HEK293 (cell line): ENCODE measurements around the gene TCERG1L.

Experiments
- CTCF ChIP-seq: fragments of 450-650 bp; formaldehyde crosslinking; IDR thresholded peaks from 2 replicates; pipeline ENCODE4 v1.5.1; 2016; ENCODE audit warnings: missing biosample characterization, missing genetic modification characterization
- REST ChIP-seq: fragments of 450-650 bp; formaldehyde crosslinking; IDR thresholded peaks from 2 replicates; pipeline ENCODE4 v1.5.1; 2016; ENCODE audit warnings: missing biosample characterization, missing genetic modification characterization
- ZBTB49 ChIP-seq: fragments of 450-650 bp; formaldehyde crosslinking; IDR thresholded peaks from 2 replicates; pipeline ENCODE4 v1.5.1; 2016; ENCODE audit warnings: missing biosample characterization, missing genetic modification characterization, low read depth
- ZNF423 ChIP-seq: fragments of 450-650 bp; formaldehyde crosslinking; IDR thresholded peaks from 2 replicates; pipeline ENCODE4 v1.5.1; 2016; ENCODE audit warnings: missing biosample characterization, missing genetic modification characterization

- TF ChIP-seq REST (tag by site-specific recombination) = no peak
- no peak for TF ChIP-seq ZBTB49 (tag by site-specific recombination)
- no peak for TF ChIP-seq CTCF
- TF ChIP-seq ZNF423 (tag by site-specific recombination) = no peak
These were observed 60.4 kb downstream of the TCERG1L start for GRCh38 chr10:131251146-131251541.
